HepG2 (cell line): ENCODE data around the gene JUND. TPM values are rescaled to one million over a fixed set of nuclear protein-coding genes. Genes with fewer than 3 reads are reported as not detected.
A peak's percentile ranks its signal among the peaks of the same experiment; 100 is the strongest.

Experiments used
- FOXC1 ChIP-seq: sonication (generic); formaldehyde crosslinking; IDR thresholded peaks from 2 replicates; pipeline ENCODE4 v1.8.0; 2022; ENCODE audit warnings: mild to moderate bottlenecking, missing genetic modification reagents, borderline replicate concordance
- ISL2 ChIP-seq: sonication (generic); formaldehyde crosslinking; IDR thresholded peaks from 2 replicates; pipeline ENCODE4 v1.5.0; 2020; ENCODE audit warnings: missing genetic modification reagents
- MTA3 ChIP-seq: sonication (generic); formaldehyde crosslinking; IDR thresholded peaks from 2 replicates; pipeline ENCODE4 v1.4.0; 2020; ENCODE audit warnings: missing genetic modification reagents
- SATB2 ChIP-seq: sonication (generic); formaldehyde crosslinking; IDR thresholded peaks from 2 replicates; pipeline ENCODE4 v1.5.0; 2020; ENCODE audit warnings: missing genetic modification reagents
- SNAI1 ChIP-seq: sonication (generic); formaldehyde crosslinking; IDR thresholded peaks from 2 replicates; pipeline ENCODE4 v1.5.0; 2020; ENCODE audit warnings: mild to moderate bottlenecking, missing genetic modification reagents, borderline replicate concordance
- SNAPC2 ChIP-seq: sonication (generic); formaldehyde crosslinking; IDR thresholded peaks from 2 replicates; pipeline ENCODE4 v1.8.1; 2022; ENCODE audit warnings: mild to moderate bottlenecking, missing genetic modification reagents
- SRF ChIP-seq: IDR thresholded peaks from 2 replicates; pipeline ENCODE4 v1.6.1; 2011; ENCODE audit warnings: mild to moderate bottlenecking, low read depth, low read length, moderate library complexity
- XRCC5 ChIP-seq: fragments of 200-400 bp; formaldehyde crosslinking; optimal IDR thresholded peaks from 2 replicates; pipeline ENCODE3; 2017; ENCODE audit warnings: mild to moderate bottlenecking, low read length
- ZBTB21 ChIP-seq: sonication (generic); formaldehyde crosslinking; IDR thresholded peaks from 2 replicates; pipeline ENCODE4 v1.4.0; 2020; ENCODE audit warnings: missing genetic modification reagents
- ZNF563 ChIP-seq: sonication (generic); formaldehyde crosslinking; IDR thresholded peaks from 2 replicates; pipeline ENCODE4 v1.8.0; 2022; ENCODE audit warnings: mild to moderate bottlenecking, moderate library complexity, missing genetic modification reagents
- ZNF629 ChIP-seq: sonication (generic); formaldehyde crosslinking; conservative IDR thresholded peaks from 2 replicates; pipeline ENCODE4 v1.5.0; 2020; ENCODE audit warnings: missing genetic modification reagents
- ZSCAN21 ChIP-seq: sonication (generic); formaldehyde crosslinking; IDR thresholded peaks from 2 replicates; pipeline ENCODE4 v1.8.0; 2022; ENCODE audit warnings: mild to moderate bottlenecking, missing genetic modification reagents, moderate library complexity, borderline replicate concordance
- ZSCAN25 ChIP-seq: sonication (generic); formaldehyde crosslinking; IDR thresholded peaks from 2 replicates; pipeline ENCODE4 v1.8.0; 2022; ENCODE audit warnings: mild to moderate bottlenecking, missing genetic modification reagents
- polyA plus RNA-seq, 8 experiments: library from polyadenylated mRNA; depleted of rRNA in 3 of 8; stranded (reverse) in 7 of 8; unstranded in 1 of 8; fragments of >200 nt; fragmentation: Illumina TruSeq in 4 of 8; extraction: Trizol in 4 of 8; gene quantifications; 2 replicates each; pipeline versions ENCODE4 v1.2.1 to v1.2.3, GENCODE V29; 2011 to 2016; ENCODE audit warnings: low read depth in 4 of 8, missing spikeins in 1 of 8, mixed read lengths in 1 of 8; ENCODE audit not compliant: insufficient read depth in 1 of 8
- total RNA-seq, 5 experiments: library from RNA; depleted of rRNA; stranded (reverse); fragments of >200 nt; fragmentation: Illumina TruSeq; extraction: Trizol; gene quantifications; 2 replicates each; pipeline ENCODE4 v1.2.3, GENCODE V29; 2016; ENCODE audit warnings: low read depth in 1 of 5
- TF ChIP-seq, protein P1 (sequence below): sonication (generic); formaldehyde crosslinking; IDR thresholded peaks from 2 replicates; pipeline ENCODE4 v1.8.0; 2022; ENCODE audit warnings: mild to moderate bottlenecking, missing genetic modification reagents
- TF ChIP-seq, protein P2 (sequence below): sonication (generic); formaldehyde crosslinking; conservative IDR thresholded peaks from 2 replicates; pipeline ENCODE4 v1.4.0; 2020; ENCODE audit warnings: missing genetic modification reagents
- TF ChIP-seq, protein P3 (sequence below): IDR thresholded peaks from 2 replicates; pipeline ENCODE4 v1.6.1; 2012; ENCODE audit warnings: low read length, improper control_type of control experiment

JUND gene
- total and polyA plus RNA-seq, 2 of the 13 experiments (the other 11 are each of a cell fraction or from before 2014, with no cell fraction given), result 41.2 to 59.8 TPM

DNA sequence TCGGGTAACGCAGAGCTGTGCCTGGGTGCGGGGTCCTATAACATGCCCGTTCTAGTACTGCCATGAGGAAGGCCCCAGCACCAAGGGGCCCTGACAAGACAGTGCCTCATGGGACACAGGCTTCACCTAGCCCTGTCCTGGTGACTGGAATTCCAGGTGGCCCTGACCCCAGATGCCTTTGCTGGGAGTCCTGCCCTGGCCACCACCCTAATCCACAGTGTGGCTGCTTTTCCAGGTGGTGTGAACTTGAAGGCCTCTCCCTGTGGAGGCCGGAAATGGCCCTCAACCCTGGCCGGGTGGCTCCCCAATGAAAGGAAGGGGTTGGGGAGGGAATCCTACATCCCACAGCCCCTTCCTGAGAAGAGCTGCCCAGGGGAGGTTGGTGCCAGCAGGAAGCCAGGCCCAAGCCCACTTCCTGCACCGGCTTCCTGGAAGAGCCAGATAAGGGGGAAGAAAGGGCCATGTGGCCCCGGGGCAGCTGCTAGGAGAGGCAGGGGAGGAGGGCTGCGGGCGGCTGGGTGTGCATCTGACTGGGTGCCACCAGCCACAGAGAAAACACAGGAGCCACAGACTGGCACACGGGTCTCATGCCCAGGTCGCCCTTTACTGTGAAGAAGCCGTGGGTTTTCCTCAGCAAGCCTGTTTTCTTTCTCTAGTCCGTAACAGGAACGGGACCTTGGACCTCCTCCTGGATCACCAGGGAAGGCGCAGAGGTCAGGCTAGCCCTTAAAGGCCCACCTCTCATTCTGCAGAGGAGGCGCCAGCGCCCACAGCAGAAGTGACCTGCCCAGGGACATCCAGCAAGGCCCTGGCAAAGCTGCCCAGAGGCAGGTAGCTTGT, 36.8 kb upstream of the JUND start (continued):
- TF ChIP-seq, protein P1, sequence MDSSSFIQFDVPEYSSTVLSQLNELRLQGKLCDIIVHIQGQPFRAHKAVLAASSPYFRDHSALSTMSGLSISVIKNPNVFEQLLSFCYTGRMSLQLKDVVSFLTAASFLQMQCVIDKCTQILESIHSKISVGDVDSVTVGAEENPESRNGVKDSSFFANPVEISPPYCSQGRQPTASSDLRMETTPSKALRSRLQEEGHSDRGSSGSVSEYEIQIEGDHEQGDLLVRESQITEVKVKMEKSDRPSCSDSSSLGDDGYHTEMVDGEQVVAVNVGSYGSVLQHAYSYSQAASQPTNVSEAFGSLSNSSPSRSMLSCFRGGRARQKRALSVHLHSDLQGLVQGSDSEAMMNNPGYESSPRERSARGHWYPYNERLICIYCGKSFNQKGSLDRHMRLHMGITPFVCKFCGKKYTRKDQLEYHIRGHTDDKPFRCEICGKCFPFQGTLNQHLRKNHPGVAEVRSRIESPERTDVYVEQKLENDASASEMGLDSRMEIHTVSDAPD (CRISPR knock-in tag), result no peak
- TF ChIP-seq, protein P2, sequence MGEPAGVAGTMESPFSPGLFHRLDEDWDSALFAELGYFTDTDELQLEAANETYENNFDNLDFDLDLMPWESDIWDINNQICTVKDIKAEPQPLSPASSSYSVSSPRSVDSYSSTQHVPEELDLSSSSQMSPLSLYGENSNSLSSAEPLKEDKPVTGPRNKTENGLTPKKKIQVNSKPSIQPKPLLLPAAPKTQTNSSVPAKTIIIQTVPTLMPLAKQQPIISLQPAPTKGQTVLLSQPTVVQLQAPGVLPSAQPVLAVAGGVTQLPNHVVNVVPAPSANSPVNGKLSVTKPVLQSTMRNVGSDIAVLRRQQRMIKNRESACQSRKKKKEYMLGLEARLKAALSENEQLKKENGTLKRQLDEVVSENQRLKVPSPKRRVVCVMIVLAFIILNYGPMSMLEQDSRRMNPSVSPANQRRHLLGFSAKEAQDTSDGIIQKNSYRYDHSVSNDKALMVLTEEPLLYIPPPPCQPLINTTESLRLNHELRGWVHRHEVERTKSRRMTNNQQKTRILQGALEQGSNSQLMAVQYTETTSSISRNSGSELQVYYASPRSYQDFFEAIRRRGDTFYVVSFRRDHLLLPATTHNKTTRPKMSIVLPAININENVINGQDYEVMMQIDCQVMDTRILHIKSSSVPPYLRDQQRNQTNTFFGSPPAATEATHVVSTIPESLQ (CRISPR knock-in tag), result no peak
- TF ChIP-seq ZBTB21, result no peak
- TF ChIP-seq ZNF629 (CRISPR knock-in tag), result no peak; the same call in 1 of the 2 replicates
- TF ChIP-seq ZNF563, result no peak; the same call in 1 of the 2 replicates
- peak; percentile 49; the same call in 1 of the 2 replicates for TF ChIP-seq ISL2 (CRISPR knock-in tag)
- no peak for TF ChIP-seq ZSCAN21 (CRISPR knock-in tag)
- TF ChIP-seq FOXC1, result no peak
- no peak for TF ChIP-seq SATB2 (CRISPR knock-in tag)
- no peak for TF ChIP-seq SNAPC2 (CRISPR knock-in tag)
- no peak for TF ChIP-seq MTA3
- TF ChIP-seq SRF, result no peak
- TF ChIP-seq SNAI1 (CRISPR knock-in tag), result 0 out of 2 replicates have a peak, but pooled peaks have one; percentile 7
- TF ChIP-seq, protein P3, sequence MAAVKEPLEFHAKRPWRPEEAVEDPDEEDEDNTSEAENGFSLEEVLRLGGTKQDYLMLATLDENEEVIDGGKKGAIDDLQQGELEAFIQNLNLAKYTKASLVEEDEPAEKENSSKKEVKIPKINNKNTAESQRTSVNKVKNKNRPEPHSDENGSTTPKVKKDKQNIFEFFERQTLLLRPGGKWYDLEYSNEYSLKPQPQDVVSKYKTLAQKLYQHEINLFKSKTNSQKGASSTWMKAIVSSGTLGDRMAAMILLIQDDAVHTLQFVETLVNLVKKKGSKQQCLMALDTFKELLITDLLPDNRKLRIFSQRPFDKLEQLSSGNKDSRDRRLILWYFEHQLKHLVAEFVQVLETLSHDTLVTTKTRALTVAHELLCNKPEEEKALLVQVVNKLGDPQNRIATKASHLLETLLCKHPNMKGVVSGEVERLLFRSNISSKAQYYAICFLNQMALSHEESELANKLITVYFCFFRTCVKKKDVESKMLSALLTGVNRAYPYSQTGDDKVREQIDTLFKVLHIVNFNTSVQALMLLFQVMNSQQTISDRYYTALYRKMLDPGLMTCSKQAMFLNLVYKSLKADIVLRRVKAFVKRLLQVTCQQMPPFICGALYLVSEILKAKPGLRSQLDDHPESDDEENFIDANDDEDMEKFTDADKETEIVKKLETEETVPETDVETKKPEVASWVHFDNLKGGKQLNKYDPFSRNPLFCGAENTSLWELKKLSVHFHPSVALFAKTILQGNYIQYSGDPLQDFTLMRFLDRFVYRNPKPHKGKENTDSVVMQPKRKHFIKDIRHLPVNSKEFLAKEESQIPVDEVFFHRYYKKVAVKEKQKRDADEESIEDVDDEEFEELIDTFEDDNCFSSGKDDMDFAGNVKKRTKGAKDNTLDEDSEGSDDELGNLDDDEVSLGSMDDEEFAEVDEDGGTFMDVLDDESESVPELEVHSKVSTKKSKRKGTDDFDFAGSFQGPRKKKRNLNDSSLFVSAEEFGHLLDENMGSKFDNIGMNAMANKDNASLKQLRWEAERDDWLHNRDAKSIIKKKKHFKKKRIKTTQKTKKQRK, result no peak
- TF ChIP-seq ZSCAN25 (CRISPR knock-in tag), result peak; percentile 38; the same call in 1 of the 2 replicates
- TF ChIP-seq XRCC5, result no peak
